GM21723 (cell line): Measurements from ENCODE around the gene MAGEB18.

ENCODE experiments used
- ATAC-seq: cut with Tn5 transposase; IDR thresholded peaks from one replicate; pipeline ENCODE4 v1.9.1; 2021; ENCODE audit warnings: mild to moderate bottlenecking, moderate library complexity; ENCODE audit not compliant: unreplicated experiment

MAGEB18 gene

GRCh38 chrX:26138274-26138673 is at the start of gene MAGEB18:
Gene MAGEB18 (plus strand): TSS chrX:26138343. CDS start chrX:26138986, 643 bp downstream.
- no peak for ATAC-seq

- ATAC-seq: no peak
Observed at GRCh38 chrX:26100421-26100920, 37.7 kb upstream of the MAGEB18 start.

- ATAC-seq: no peak
Observed at GRCh38 chrX:26109142-26109541, 29.0 kb upstream of the MAGEB18 start.

GRCh38 chrX:26146024-26146423 is 7.9 kb downstream of the MAGEB18 start:
- no peak for ATAC-seq

- no peak for ATAC-seq
Observed at GRCh38 chrX:26160301-26160700, 22.2 kb downstream of the MAGEB18 start, which contains the start of gene MAGEB6B. Gene MAGEB6B (plus strand): TSS chrX:26160601. CDS start chrX:26160601, 0 bp downstream.
